NT2/D1 (cell line): ENCODE measurements around the gene DDX18.

Experiments
- YY1 ChIP-seq: IDR thresholded peaks from 2 replicates; pipeline ENCODE4 v1.6.1; 2011; ENCODE audit not compliant: insufficient read length, insufficient read depth
- ZNF274 ChIP-seq: IDR thresholded peaks from 2 replicates; pipeline ENCODE4 v1.6.1; 2011; ENCODE audit warnings: mild to moderate bottlenecking, low read depth, low read length

DNA sequence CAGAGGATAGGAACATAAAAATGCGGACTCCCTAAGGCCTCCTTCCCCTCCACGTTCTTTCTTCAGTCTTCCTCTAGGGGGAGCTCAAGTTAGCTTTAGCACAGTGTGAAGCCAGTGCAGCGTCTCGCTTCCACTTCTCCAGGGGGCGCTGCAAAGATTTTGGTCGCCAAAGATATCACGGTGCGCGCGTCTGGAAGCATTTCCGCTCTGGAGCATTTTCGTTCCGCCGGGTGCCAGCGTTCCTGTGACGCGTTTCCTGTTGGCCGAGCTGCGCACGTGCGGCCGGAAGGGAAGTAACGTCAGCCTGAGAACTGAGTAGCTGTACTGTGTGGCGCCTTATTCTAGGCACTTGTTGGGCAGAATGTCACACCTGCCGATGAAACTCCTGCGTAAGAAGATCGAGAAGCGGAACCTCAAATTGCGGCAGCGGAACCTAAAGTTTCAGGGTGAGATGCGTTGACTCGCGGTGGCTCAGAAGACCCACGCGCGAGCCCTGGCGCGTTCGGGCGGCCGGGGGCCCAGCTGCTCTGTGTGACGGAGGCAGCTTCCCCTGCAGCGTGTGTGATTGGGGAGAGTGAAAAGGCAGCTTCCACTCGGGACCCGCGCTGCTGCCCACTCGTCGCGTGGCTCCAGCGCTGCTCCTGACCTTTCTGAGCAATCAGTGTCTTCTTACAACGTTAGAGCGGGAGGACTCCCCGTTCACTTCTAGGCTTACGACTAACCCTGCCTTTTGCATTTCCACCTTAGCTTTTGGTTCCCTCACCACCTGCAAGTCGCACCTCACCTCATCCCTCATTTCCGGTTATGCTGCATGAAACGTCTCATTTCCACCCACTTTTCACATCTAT is at the start of gene DDX18:
- TF ChIP-seq ZNF274 (no peak), YY1 (no peak)
